CD14-positive monocyte (primary cell): ENCODE data around the gene SLC38A5. TPM values are rescaled to one million over a fixed set of nuclear protein-coding genes. Genes with fewer than 3 reads are reported as not detected.
A peak's percentile ranks its signal among the peaks of the same experiment; 100 is the strongest.

Experiments
- DNase-seq, 3 donors: peaks; one replicate each; pipeline ENCODE4 v3.0.0-alpha.2; 2011 to 2022
- H2AFZ ChIP-seq: 2 replicates; pipeline ENCODE4 v1.6.0; 2012; ENCODE audit warnings: mild to moderate bottlenecking, low read depth, low read length, inconsistent platforms; ENCODE audit not compliant: insufficient read depth, poor library complexity, severe bottlenecking
- H3K27ac ChIP-seq, 2 donors: 1 replicate in 1 of 2; 2 replicates in 1 of 2; pipeline ENCODE4 v1.5.1; 2012 to 2013; ENCODE audit warnings: low read length in 2 of 2, control low read depth in 1 of 2, inconsistent platforms in 1 of 2, low read depth in 1 of 2, mild to moderate bottlenecking in 1 of 2
- H3K27me3 ChIP-seq, 2 donors: one replicate each; pipeline versions ENCODE4 v1.6.0 to v1.6.1; 2011 to 2013; ENCODE audit warnings: low read length in 2 of 2; ENCODE audit not compliant: control insufficient read depth in 2 of 2, insufficient read depth in 2 of 2
- H3K36me3 ChIP-seq, 2 donors: replicated peaks in 1 of 2; 1 replicate in 1 of 2; 2 replicates in 1 of 2; pipeline versions ENCODE4 v1.5.1 to v1.6.1; 2012 to 2013; ENCODE audit warnings: low read length in 2 of 2, control low read depth in 1 of 2, inconsistent platforms in 1 of 2, mild to moderate bottlenecking in 1 of 2; ENCODE audit not compliant: insufficient read depth in 2 of 2, control insufficient read depth in 1 of 2
- H3K4me1 ChIP-seq, 2 donors: 1 replicate in 1 of 2; 2 replicates in 1 of 2; pipeline versions ENCODE4 v1.5.1 to v1.6.1; 2012 to 2013; ENCODE audit warnings: low read length in 2 of 2, control low read depth in 1 of 2, inconsistent platforms in 1 of 2, mild to moderate bottlenecking in 1 of 2, moderate library complexity in 1 of 2; ENCODE audit not compliant: insufficient read depth in 2 of 2, control insufficient read depth in 1 of 2
- H3K4me2 ChIP-seq: replicated peaks from 2 replicates; pipeline ENCODE3; 2012; ENCODE audit warnings: low read length, moderate library complexity, mild to moderate bottlenecking; ENCODE audit not compliant: poor library complexity, severe bottlenecking; ENCODE audit errors: extremely low read depth
- H3K4me3 ChIP-seq, 3 experiments: fragments of 200-600 bp in 1 of 3; sonication (generic) in 1 of 3; replicated peaks in 1 of 3; 1 replicate in 2 of 3; 2 replicates in 1 of 3; pipeline ENCODE4 v1.5.1; 2011 to 2013; ENCODE audit warnings: low read length in 3 of 3, mild to moderate bottlenecking in 3 of 3, control low read depth in 2 of 3, low read depth in 2 of 3, inconsistent platforms in 1 of 3, moderate library complexity in 1 of 3
- H3K79me2 ChIP-seq: 2 replicates; pipeline ENCODE4 v1.6.0; 2012; ENCODE audit warnings: mild to moderate bottlenecking, control low read depth, inconsistent platforms, low read length, moderate library complexity; ENCODE audit not compliant: insufficient read depth
- H3K9ac ChIP-seq: 2 replicates; pipeline ENCODE4 v1.6.0; 2017; ENCODE audit warnings: low read length, mild to moderate bottlenecking; ENCODE audit not compliant: insufficient read depth, poor library complexity, severe bottlenecking
- H3K9me3 ChIP-seq, 2 donors: replicated peaks in 1 of 2; 1 replicate in 1 of 2; 2 replicates in 1 of 2; pipeline versions ENCODE4 v1.5.1 to v1.6.1; 2012 to 2013; ENCODE audit warnings: low read length in 2 of 2, control low read depth in 1 of 2; ENCODE audit not compliant: control insufficient read depth in 1 of 2, insufficient read depth in 1 of 2
- H4K20me1 ChIP-seq: 2 replicates; pipeline ENCODE4 v1.6.0; 2012; ENCODE audit warnings: mild to moderate bottlenecking, low read length, control low read depth, moderate library complexity; ENCODE audit not compliant: insufficient read depth
- H3K27ac Mint-ChIP-seq, 7 donors: one replicate each; pipeline ENCODE4 v1.8.0; 2020; ENCODE audit warnings: mild to moderate bottlenecking in 7 of 7, mixed read lengths in 7 of 7, moderate library complexity in 6 of 7, inconsistent platforms in 2 of 7
- H3K27me3 Mint-ChIP-seq, 3 donors: one replicate each; pipeline ENCODE4 v1.8.0; 2021 to 2022; ENCODE audit warnings: low read depth in 3 of 3, mild to moderate bottlenecking in 3 of 3, mixed read lengths in 3 of 3, moderate library complexity in 3 of 3, inconsistent platforms in 1 of 3
- H3K36me3 Mint-ChIP-seq, 2 donors: one replicate each; pipeline ENCODE4 v1.8.0; 2020; ENCODE audit warnings: mixed read lengths in 2 of 2, inconsistent platforms in 1 of 2, mild to moderate bottlenecking in 1 of 2
- H3K4me1 Mint-ChIP-seq: one replicate; pipeline ENCODE4 v1.8.0; 2020; ENCODE audit warnings: mild to moderate bottlenecking, mixed read lengths
- H3K4me3 Mint-ChIP-seq, 2 donors: one replicate each; pipeline ENCODE4 v1.8.0; 2020; ENCODE audit warnings: mild to moderate bottlenecking in 2 of 2, mixed read lengths in 2 of 2, moderate library complexity in 1 of 2
- H3K9me3 Mint-ChIP-seq, 7 donors: one replicate each; pipeline ENCODE4 v1.8.0; 2020 to 2022; ENCODE audit warnings: mixed read lengths in 7 of 7, mild to moderate bottlenecking in 6 of 7, moderate library complexity in 6 of 7, inconsistent platforms in 2 of 7
- CTCF ChIP-seq: fragments of 200-600 bp; IDR thresholded peaks from one replicate; pipeline ENCODE4 v1.8.0; 2022; ENCODE audit warnings: antibody characterized with exemption, mild to moderate bottlenecking
- WGBS: methylation state at CpG from one replicate; pipeline ENCODE4 v1.1.5; 2013; ENCODE audit warnings: missing lambda C conversion rate; ENCODE audit not compliant: insufficient coverage; 5-methylcytosine and 5-hydroxymethylcytosine counted together
- intact Hi-C, 2 donors: fragments of 100-400 bp; cut with micrococcal nuclease; formaldehyde crosslinking; loops; one replicate each; pipeline versions ENCODE4 v1.15.0 to v1.15.1; 2023
- polyA plus RNA-seq, 3 donors: library from polyadenylated mRNA; depleted of rRNA in 1 of 3; unstranded in 2 of 3; stranded (reverse) in 1 of 3; fragments of 300-500 nt in 2 of 3; fragments of >200 nt in 1 of 3; fragmentation: Illumina TruSeq in 2 of 3; gene quantifications; 1 replicate in 2 of 3; 2 replicates in 1 of 3; pipeline ENCODE4 v1.2.3, GENCODE V29; 2012 to 2021

Gene SLC38A5
- polyA plus RNA-seq, 3 donors = 0.60 to 0.94 (median 0.69) TPM

GRCh38 chrX:48490661-48491060, 20.6 kb upstream of the SLC38A5 start:
- Histone ChIP-seq H3K36me3 (peaks cover 2 to 4% of the 10 kb centered on the region in 2 donors), H3K27me3 (no peaks in the 10 kb centered on the region), H4K20me1 (no peaks in the 10 kb centered on the region), H3K9me3 (no peaks in the 10 kb centered on the region), H3K9ac (no peak overlapping the region), H3K4me2 (no peak overlapping the region), H3K79me2 (no peaks in the 10 kb centered on the region), H3K27ac (no peak overlapping the region), H3K4me1 (peaks cover 10 to 12% of the 10 kb centered on the region in 2 donors), H2AFZ (no peak overlapping the region), H3K4me3 (no peak overlapping the region)
- peaks cover 16% of the 10 kb centered on the region for H3K4me1 Mint-ChIP-seq
- H3K9me3 Mint-ChIP-seq = peaks cover 0 to 3% (median 0%) of the 10 kb centered on the region in 7 donors
- H3K27ac Mint-ChIP-seq = peak overlapping the region in 2 of 7 donors; percentile 57 to 83
- no peak overlapping the region for H3K4me3 Mint-ChIP-seq
- 94% methylated on average over 2 of the region's 8 CpGs for WGBS
- no peak for TF ChIP-seq CTCF
- intact Hi-C loops = no loop called here
- no peak for DNase-seq
- peaks cover 0 to 5% (median 0%) of the 10 kb centered on the region in 3 donors for H3K27me3 Mint-ChIP-seq
- H3K36me3 Mint-ChIP-seq = no peaks in the 10 kb centered on the region

- Histone ChIP-seq H3K4me2 (no peak overlapping the region), H3K4me1 (peaks cover 10 to 12% of the 10 kb centered on the region in 2 donors), H3K4me3 (no peak overlapping the region), H3K9me3 (no peaks in the 10 kb centered on the region), H2AFZ (no peak overlapping the region), H4K20me1 (no peaks in the 10 kb centered on the region), H3K27me3 (no peaks in the 10 kb centered on the region), H3K36me3 (peaks cover 3 to 9% of the 10 kb centered on the region in 2 donors), H3K79me2 (no peaks in the 10 kb centered on the region), H3K9ac (no peak overlapping the region), H3K27ac (no peak overlapping the region)
- intact Hi-C loops = loop anchor here in 1 of 2 donors (10.0 kb wide), 1 partner anchor 315 kb away; the partner anchor contains the start of gene HDAC6
- Mint-ChIP-seq H3K27ac (no peak overlapping the region), H3K9me3 (peaks cover 0 to 3% (median 0%) of the 10 kb centered on the region in 7 donors), H3K4me1 (peaks cover 16% of the 10 kb centered on the region), H3K4me3 (no peak overlapping the region), H3K27me3 (peaks cover 0 to 5% (median 0%) of the 10 kb centered on the region in 3 donors), H3K36me3 (no peaks in the 10 kb centered on the region)
- no CpG with 5 or more reads among the region's 2 CpGs for WGBS
- no peak for DNase-seq
- TF ChIP-seq CTCF = no peak
Observed at GRCh38 chrX:48489892-48490291, 19.8 kb upstream of the SLC38A5 start.
